Liver (tissue), 3 donors: ENCODE results near the gene CCBE1.

Experiments
- EGR1 ChIP-seq, 2 donors: IDR thresholded peaks; 2 replicates each; pipeline ENCODE4 v1.6.1; 2016 to 2018; ENCODE audit warnings: antibody characterized with exemption in 2 of 2, low read depth in 2 of 2
- FOXA1 ChIP-seq: IDR thresholded peaks from 2 replicates; pipeline ENCODE4 v1.6.1; 2016; ENCODE audit warnings: antibody characterized with exemption
- MAX ChIP-seq: IDR thresholded peaks from 2 replicates; pipeline ENCODE4 v1.6.1; 2016; ENCODE audit warnings: antibody characterized with exemption
- RAD21 ChIP-seq, 2 donors: IDR thresholded peaks; 2 replicates each; pipeline ENCODE4 v1.6.1; 2016; ENCODE audit warnings: antibody characterized with exemption in 2 of 2, mild to moderate bottlenecking in 2 of 2
- REST ChIP-seq: IDR thresholded peaks from 2 replicates; pipeline ENCODE4 v1.6.1; 2016; ENCODE audit warnings: antibody characterized with exemption, mild to moderate bottlenecking
- RXRA ChIP-seq, 2 donors: IDR thresholded peaks; 2 replicates each; pipeline ENCODE4 v1.6.1; 2017 to 2018; ENCODE audit warnings: antibody characterized with exemption in 2 of 2, mild to moderate bottlenecking in 1 of 2
- SP1 ChIP-seq: IDR thresholded peaks from 2 replicates; pipeline ENCODE4 v1.6.1; 2018; ENCODE audit warnings: antibody characterized with exemption, mild to moderate bottlenecking
- ZBTB33 ChIP-seq: IDR thresholded peaks from 2 replicates; pipeline ENCODE4 v1.6.1; 2016; ENCODE audit warnings: antibody characterized with exemption
- TF ChIP-seq, protein P1 (sequence below): fragments of 150-350 bp; IDR thresholded peaks from 2 replicates; pipeline ENCODE4 v1.5.1; 2017; ENCODE audit warnings: improper control_type of control experiment, low read depth, low read length; ENCODE audit not compliant: missing input control
- donor health status: healthy.
- donor health status: healthy.

GRCh38 chr18:59671551-59671950, 25.7 kb downstream of the CCBE1 start:
- no peak for TF ChIP-seq ZBTB33
- no peak for TF ChIP-seq REST
- TF ChIP-seq MAX = no peak
- TF ChIP-seq, protein P1, sequence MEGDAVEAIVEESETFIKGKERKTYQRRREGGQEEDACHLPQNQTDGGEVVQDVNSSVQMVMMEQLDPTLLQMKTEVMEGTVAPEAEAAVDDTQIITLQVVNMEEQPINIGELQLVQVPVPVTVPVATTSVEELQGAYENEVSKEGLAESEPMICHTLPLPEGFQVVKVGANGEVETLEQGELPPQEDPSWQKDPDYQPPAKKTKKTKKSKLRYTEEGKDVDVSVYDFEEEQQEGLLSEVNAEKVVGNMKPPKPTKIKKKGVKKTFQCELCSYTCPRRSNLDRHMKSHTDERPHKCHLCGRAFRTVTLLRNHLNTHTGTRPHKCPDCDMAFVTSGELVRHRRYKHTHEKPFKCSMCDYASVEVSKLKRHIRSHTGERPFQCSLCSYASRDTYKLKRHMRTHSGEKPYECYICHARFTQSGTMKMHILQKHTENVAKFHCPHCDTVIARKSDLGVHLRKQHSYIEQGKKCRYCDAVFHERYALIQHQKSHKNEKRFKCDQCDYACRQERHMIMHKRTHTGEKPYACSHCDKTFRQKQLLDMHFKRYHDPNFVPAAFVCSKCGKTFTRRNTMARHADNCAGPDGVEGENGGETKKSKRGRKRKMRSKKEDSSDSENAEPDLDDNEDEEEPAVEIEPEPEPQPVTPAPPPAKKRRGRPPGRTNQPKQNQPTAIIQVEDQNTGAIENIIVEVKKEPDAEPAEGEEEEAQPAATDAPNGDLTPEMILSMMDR = no peak
- TF ChIP-seq FOXA1 = no peak
- TF ChIP-seq EGR1 (IDR thresholded peaks at IDR 0.05; ENCODE audit: low read depth in 2 of 2) = no peak
- no peak for TF ChIP-seq RAD21 (IDR thresholded peaks at IDR 0.05)
- no peak for TF ChIP-seq SP1
- no peak for TF ChIP-seq RXRA (IDR thresholded peaks at IDR 0.05)
